HL-60 (cell line): ENCODE measurements around the gene MYBPC1.
"Not testable (repeated sequence)": the region's sequence is repeated elsewhere in the genome, so short reads cannot be mapped to it uniquely, and the experiment has no call there.

Experiments used
- DNase-seq, 2 experiments: peaks; one replicate each; pipeline ENCODE4 v3.0.0-alpha.2; 2010 to 2020; ENCODE audit warnings: low read depth in 1 of 2, low spot score in 1 of 2
- H3K27ac ChIP-seq: fragments of 250-450 bp; sonication (Bioruptor Pico); replicated peaks from 2 replicates; pipeline ENCODE4 v1.5.1; 2020; ENCODE audit warnings: mild to moderate bottlenecking, moderate library complexity
- H3K27me3 ChIP-seq: fragments of 250-450 bp; sonication (Bioruptor Pico); 2 replicates; pipeline ENCODE4 v1.5.1; 2021; ENCODE audit warnings: mild to moderate bottlenecking, moderate library complexity; ENCODE audit not compliant: insufficient read depth, poor library complexity, severe bottlenecking
- H3K4me3 ChIP-seq: replicated peaks from 2 replicates; pipeline ENCODE4 v1.5.1; 2011; ENCODE audit warnings: mild to moderate bottlenecking, control low read depth, low read length; ENCODE audit not compliant: insufficient read depth
- CTCF ChIP-seq: IDR thresholded peaks from one replicate; pipeline ENCODE4 v1.5.1; 2011; ENCODE audit warnings: low read length, control low read depth, inconsistent platforms; ENCODE audit not compliant: insufficient read depth
- GABPA ChIP-seq: IDR thresholded peaks from 2 replicates; pipeline ENCODE4 v1.6.1; 2012; ENCODE audit warnings: low read depth
- POLR2AphosphoS5 ChIP-seq: IDR thresholded peaks from 2 replicates; pipeline ENCODE4 v1.6.1; 2012; ENCODE audit warnings: low read depth
- SPI1 ChIP-seq: IDR thresholded peaks from 2 replicates; pipeline ENCODE4 v1.6.1; 2012; ENCODE audit warnings: low read depth, mild to moderate bottlenecking, borderline replicate concordance
- TF ChIP-seq, protein P1 (sequence below): IDR thresholded peaks from 2 replicates; pipeline ENCODE4 v1.6.1; 2012; ENCODE audit warnings: low read depth; ENCODE audit not compliant: insufficient replicate concordance

Gene MYBPC1

DNA sequence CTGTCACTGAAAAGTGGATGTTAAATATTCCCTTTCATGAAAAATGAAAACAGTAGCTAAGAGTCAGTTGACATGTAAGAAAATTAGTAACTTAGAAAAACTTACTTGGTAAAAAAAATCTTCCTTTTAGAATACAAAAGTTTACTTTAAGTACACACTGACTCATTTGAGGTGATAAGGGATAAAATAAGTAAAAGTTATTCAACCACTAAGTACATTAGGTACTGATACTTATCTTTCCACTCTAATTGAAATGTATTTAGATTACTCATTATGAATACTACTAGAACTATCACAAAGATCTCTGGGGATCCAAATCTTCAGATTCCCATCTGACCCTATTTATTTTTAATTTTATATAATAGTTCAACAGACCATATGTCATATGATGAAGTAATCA is 132.3 kb downstream of the MYBPC1 start:
- no peak for DNase-seq
- no peak overlapping the region for H3K27ac ChIP-seq

GRCh38 chr12:101729842-101730241 is 135.1 kb downstream of the MYBPC1 start:
- Histone ChIP-seq H3K27me3 (no peaks in the 10 kb centered on the region), H3K27ac (no peak overlapping the region), H3K4me3 (no peak overlapping the region)
- no peak for DNase-seq
- TF ChIP-seq GABPA (no peak), SPI1 (no peak), CTCF (no peak), POLR2AphosphoS5 (no peak)
- TF ChIP-seq, protein P1, sequence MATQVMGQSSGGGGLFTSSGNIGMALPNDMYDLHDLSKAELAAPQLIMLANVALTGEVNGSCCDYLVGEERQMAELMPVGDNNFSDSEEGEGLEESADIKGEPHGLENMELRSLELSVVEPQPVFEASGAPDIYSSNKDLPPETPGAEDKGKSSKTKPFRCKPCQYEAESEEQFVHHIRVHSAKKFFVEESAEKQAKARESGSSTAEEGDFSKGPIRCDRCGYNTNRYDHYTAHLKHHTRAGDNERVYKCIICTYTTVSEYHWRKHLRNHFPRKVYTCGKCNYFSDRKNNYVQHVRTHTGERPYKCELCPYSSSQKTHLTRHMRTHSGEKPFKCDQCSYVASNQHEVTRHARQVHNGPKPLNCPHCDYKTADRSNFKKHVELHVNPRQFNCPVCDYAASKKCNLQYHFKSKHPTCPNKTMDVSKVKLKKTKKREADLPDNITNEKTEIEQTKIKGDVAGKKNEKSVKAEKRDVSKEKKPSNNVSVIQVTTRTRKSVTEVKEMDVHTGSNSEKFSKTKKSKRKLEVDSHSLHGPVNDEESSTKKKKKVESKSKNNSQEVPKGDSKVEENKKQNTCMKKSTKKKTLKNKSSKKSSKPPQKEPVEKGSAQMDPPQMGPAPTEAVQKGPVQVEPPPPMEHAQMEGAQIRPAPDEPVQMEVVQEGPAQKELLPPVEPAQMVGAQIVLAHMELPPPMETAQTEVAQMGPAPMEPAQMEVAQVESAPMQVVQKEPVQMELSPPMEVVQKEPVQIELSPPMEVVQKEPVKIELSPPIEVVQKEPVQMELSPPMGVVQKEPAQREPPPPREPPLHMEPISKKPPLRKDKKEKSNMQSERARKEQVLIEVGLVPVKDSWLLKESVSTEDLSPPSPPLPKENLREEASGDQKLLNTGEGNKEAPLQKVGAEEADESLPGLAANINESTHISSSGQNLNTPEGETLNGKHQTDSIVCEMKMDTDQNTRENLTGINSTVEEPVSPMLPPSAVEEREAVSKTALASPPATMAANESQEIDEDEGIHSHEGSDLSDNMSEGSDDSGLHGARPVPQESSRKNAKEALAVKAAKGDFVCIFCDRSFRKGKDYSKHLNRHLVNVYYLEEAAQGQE: no peak

More for the DNA sequence above, 132.3 kb downstream of the MYBPC1 start:
- H3K4me3 ChIP-seq: no peak overlapping the region
- no peaks in the 10 kb centered on the region for H3K27me3 ChIP-seq
- no peak for TF ChIP-seq POLR2AphosphoS5
- TF ChIP-seq GABPA: no peak

- H3K27me3 ChIP-seq: no peaks in the 10 kb centered on the region
- H3K4me3 ChIP-seq: no peak overlapping the region
- no peak overlapping the region for H3K27ac ChIP-seq
- DNase-seq: no peak
- TF ChIP-seq POLR2AphosphoS5 (no peak), CTCF (no peak), GABPA (no peak), SPI1 (no peak)
- TF ChIP-seq, protein P1: no peak
Observed at GRCh38 chr12:101732318-101732717, 137.5 kb downstream of the MYBPC1 start.

- DNase-seq: no peak
- Histone ChIP-seq H3K27ac (no peak overlapping the region), H3K4me3 (no peak overlapping the region), H3K27me3 (no peaks in the 10 kb centered on the region)
- TF ChIP-seq SPI1: no peak
- no peak for TF ChIP-seq GABPA
Observed at GRCh38 chr12:101733166-101733565, 138.4 kb downstream of the MYBPC1 start.

- H3K27me3 ChIP-seq, DNase-seq, H3K27ac ChIP-seq, H3K4me3 ChIP-seq: not testable (repeated sequence)
Observed at GRCh38 chr12:101734482-101734881, 139.7 kb downstream of the MYBPC1 start.
